Measurements from ENCODE around the gene NTNG2.
A peak's percentile ranks its signal among the peaks of the same experiment; 100 is the strongest.
"Not testable (repeated sequence)": the region's sequence is repeated elsewhere in the genome, so short reads cannot be mapped to it uniquely, and the experiment has no call there.

Gene NTNG2

GRCh38 chr9:132268725-132269352 is 107.0 kb downstream of the NTNG2 start:
- H3K9me3 ChIP-seq (ENCODE audit: control insufficient read depth, insufficient read depth, low read depth, low read length): no peaks in the 10 kb centered on the region
- H3K27ac ChIP-seq (ENCODE audit: low read depth, low read length): peak overlapping the region; percentile 15; the same call in 1 of the 2 replicates
- H3K9ac ChIP-seq (ENCODE audit: low read length): no peak overlapping the region
- no peaks in the 10 kb centered on the region for H3K27me3 ChIP-seq (ENCODE audit: control insufficient read depth, insufficient read depth, low read length)
- H3K4me1 ChIP-seq (ENCODE audit: control insufficient read depth, insufficient read depth, low read length): peaks cover 2% of the 10 kb centered on the region; the same call in 1 of the 2 replicates
- no peak overlapping the region for H3K4me3 ChIP-seq (ENCODE audit: low read depth, low read length)
- H3K36me3 ChIP-seq (ENCODE audit: control insufficient read depth, insufficient read depth, low read length): peaks cover 85% of the 10 kb centered on the region

GRCh38 chr9:132269704-132270516 is 108.1 kb downstream of the NTNG2 start:
- not testable (repeated sequence) for H3K9me3 ChIP-seq (ENCODE audit: control insufficient read depth, insufficient read depth, low read depth, low read length)
- Histone ChIP-seq H3K27ac (ENCODE audit: low read depth, low read length) (peak overlapping the region; percentile 15), H3K36me3 (ENCODE audit: control insufficient read depth, insufficient read depth, low read length) (peaks cover 85% of the 10 kb centered on the region)

GRCh38 chr9:132274861-132275260 is 113.0 kb downstream of the NTNG2 start:
- Histone ChIP-seq H3K9ac (ENCODE audit: low read length) (no peak overlapping the region), H3K9me3 (ENCODE audit: control insufficient read depth, insufficient read depth, low read depth, low read length) (no peaks in the 10 kb centered on the region), H3K4me1 (ENCODE audit: control insufficient read depth, insufficient read depth, low read length) (no peaks in the 10 kb centered on the region), H3K4me3 (ENCODE audit: low read depth, low read length) (no peak overlapping the region), H3K36me3 (ENCODE audit: control insufficient read depth, insufficient read depth, low read length) (peaks cover 96% of the 10 kb centered on the region), H3K27ac (ENCODE audit: low read depth, low read length) (no peak overlapping the region), H3K27me3 (ENCODE audit: control insufficient read depth, insufficient read depth, low read length) (no peaks in the 10 kb centered on the region)

More at GRCh38 chr9:132269704-132270516, 108.1 kb downstream of the NTNG2 start:
- H3K4me1 ChIP-seq (ENCODE audit: control insufficient read depth, insufficient read depth, low read length); H3K27me3 ChIP-seq (ENCODE audit: control insufficient read depth, insufficient read depth, low read length); H3K4me3 ChIP-seq (ENCODE audit: low read depth, low read length): not testable (repeated sequence)
- H3K9ac ChIP-seq (ENCODE audit: low read length): peak overlapping the region; percentile 29

GRCh38 chr9:132283165-132283564 is 121.3 kb downstream of the NTNG2 start:
- H3K9ac ChIP-seq (ENCODE audit: low read length): no peak overlapping the region
- H3K4me3 ChIP-seq (ENCODE audit: low read depth, low read length): no peak overlapping the region
- H3K36me3 ChIP-seq (ENCODE audit: control insufficient read depth, insufficient read depth, low read length): peaks cover 94% of the 10 kb centered on the region
- H3K9me3 ChIP-seq (ENCODE audit: control insufficient read depth, insufficient read depth, low read depth, low read length): no peaks in the 10 kb centered on the region
- H3K4me1 ChIP-seq (ENCODE audit: control insufficient read depth, insufficient read depth, low read length): no peaks in the 10 kb centered on the region
- no peaks in the 10 kb centered on the region for H3K27me3 ChIP-seq (ENCODE audit: control insufficient read depth, insufficient read depth, low read length)
- H3K27ac ChIP-seq (ENCODE audit: low read depth, low read length): no peak overlapping the region

- Histone ChIP-seq H3K4me3 (ENCODE audit: low read depth, low read length) (no peak overlapping the region), H3K4me1 (ENCODE audit: control insufficient read depth, insufficient read depth, low read length) (no peaks in the 10 kb centered on the region), H3K27me3 (ENCODE audit: control insufficient read depth, insufficient read depth, low read length) (no peaks in the 10 kb centered on the region), H3K9me3 (ENCODE audit: control insufficient read depth, insufficient read depth, low read depth, low read length) (no peaks in the 10 kb centered on the region), H3K36me3 (ENCODE audit: control insufficient read depth, insufficient read depth, low read length) (peaks cover 94% of the 10 kb centered on the region), H3K27ac (ENCODE audit: low read depth, low read length) (no peak overlapping the region), H3K9ac (ENCODE audit: low read length) (no peak overlapping the region)
These were observed 122.0 kb downstream of the NTNG2 start for GRCh38 chr9:132283863-132284262.

GRCh38 chr9:132287256-132287760 is 125.5 kb downstream of the NTNG2 start:
- H3K4me1 ChIP-seq (ENCODE audit: control insufficient read depth, insufficient read depth, low read length): no peaks in the 10 kb centered on the region
- H3K9ac ChIP-seq (ENCODE audit: low read length): no peak overlapping the region
- peaks cover 70% of the 10 kb centered on the region for H3K36me3 ChIP-seq (ENCODE audit: control insufficient read depth, insufficient read depth, low read length)
- no peak overlapping the region for H3K27ac ChIP-seq (ENCODE audit: low read depth, low read length)
- no peak overlapping the region for H3K4me3 ChIP-seq (ENCODE audit: low read depth, low read length)
- H3K9me3 ChIP-seq (ENCODE audit: control insufficient read depth, insufficient read depth, low read depth, low read length): no peaks in the 10 kb centered on the region
- H3K27me3 ChIP-seq (ENCODE audit: control insufficient read depth, insufficient read depth, low read length): no peaks in the 10 kb centered on the region

GRCh38 chr9:132288361-132288760 is 126.5 kb downstream of the NTNG2 start:
- Histone ChIP-seq H3K27ac (ENCODE audit: low read depth, low read length) (no peak overlapping the region), H3K36me3 (ENCODE audit: control insufficient read depth, insufficient read depth, low read length) (peaks cover 59% of the 10 kb centered on the region), H3K4me1 (ENCODE audit: control insufficient read depth, insufficient read depth, low read length) (no peaks in the 10 kb centered on the region), H3K9ac (ENCODE audit: low read length) (no peak overlapping the region), H3K4me3 (ENCODE audit: low read depth, low read length) (no peak overlapping the region), H3K27me3 (ENCODE audit: control insufficient read depth, insufficient read depth, low read length) (no peaks in the 10 kb centered on the region), H3K9me3 (ENCODE audit: control insufficient read depth, insufficient read depth, low read depth, low read length) (no peaks in the 10 kb centered on the region)

- H3K36me3 ChIP-seq (ENCODE audit: control insufficient read depth, insufficient read depth, low read length): peaks cover 55% of the 10 kb centered on the region
- no peak overlapping the region for H3K4me3 ChIP-seq (ENCODE audit: low read depth, low read length)
- H3K4me1 ChIP-seq (ENCODE audit: control insufficient read depth, insufficient read depth, low read length): no peaks in the 10 kb centered on the region
- no peak overlapping the region for H3K9ac ChIP-seq (ENCODE audit: low read length)
- H3K27ac ChIP-seq (ENCODE audit: low read depth, low read length): no peak overlapping the region
- H3K9me3 ChIP-seq (ENCODE audit: control insufficient read depth, insufficient read depth, low read depth, low read length): no peaks in the 10 kb centered on the region
- H3K27me3 ChIP-seq (ENCODE audit: control insufficient read depth, insufficient read depth, low read length): no peaks in the 10 kb centered on the region
These were observed 127.1 kb downstream of the NTNG2 start for GRCh38 chr9:132288966-132289365.

GRCh38 chr9:132293145-132293721 is 131.4 kb downstream of the NTNG2 start:
- H3K4me1 ChIP-seq (ENCODE audit: control insufficient read depth, insufficient read depth, low read length): peaks cover 12% of the 10 kb centered on the region; the same call in 1 of the 2 replicates
- H3K9ac ChIP-seq (ENCODE audit: low read length): no peak overlapping the region
- H3K27ac ChIP-seq (ENCODE audit: low read depth, low read length): no peak overlapping the region
- peaks cover 60% of the 10 kb centered on the region for H3K36me3 ChIP-seq (ENCODE audit: control insufficient read depth, insufficient read depth, low read length)
- no peak overlapping the region for H3K4me3 ChIP-seq (ENCODE audit: low read depth, low read length)
- H3K27me3 ChIP-seq (ENCODE audit: control insufficient read depth, insufficient read depth, low read length): no peaks in the 10 kb centered on the region
- no peaks in the 10 kb centered on the region for H3K9me3 ChIP-seq (ENCODE audit: control insufficient read depth, insufficient read depth, low read depth, low read length)

Measured in HUES6 (cell line).